GM19455 (cell line): ENCODE measurements around the gene GATAD2A.

Experiments used
- ATAC-seq: cut with Tn5 transposase; IDR thresholded peaks from one replicate; pipeline ENCODE4 v1.9.1; 2021; ENCODE audit not compliant: unreplicated experiment

The GATAD2A gene

DNA sequence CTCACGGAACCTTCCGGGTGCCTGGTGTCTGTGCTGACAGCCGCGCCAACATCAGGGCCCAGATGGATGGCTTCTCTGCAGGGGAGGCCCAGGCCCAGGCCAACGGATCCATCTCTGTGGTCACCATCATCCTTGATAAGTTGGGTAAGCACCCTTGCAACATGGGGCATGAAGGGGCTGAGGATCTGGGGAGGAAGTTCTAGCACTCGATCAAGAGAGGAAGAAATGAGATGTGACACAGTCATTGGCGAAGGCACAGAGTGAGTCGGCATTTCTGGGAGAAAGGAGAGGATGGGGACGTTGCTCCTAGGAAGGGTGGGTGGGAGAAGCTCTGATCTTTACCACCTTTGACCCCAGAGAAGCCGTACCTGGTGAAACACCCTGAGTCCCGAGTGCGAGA is 137.0 kb downstream of the GATAD2A start:
- no peak for ATAC-seq

DNA sequence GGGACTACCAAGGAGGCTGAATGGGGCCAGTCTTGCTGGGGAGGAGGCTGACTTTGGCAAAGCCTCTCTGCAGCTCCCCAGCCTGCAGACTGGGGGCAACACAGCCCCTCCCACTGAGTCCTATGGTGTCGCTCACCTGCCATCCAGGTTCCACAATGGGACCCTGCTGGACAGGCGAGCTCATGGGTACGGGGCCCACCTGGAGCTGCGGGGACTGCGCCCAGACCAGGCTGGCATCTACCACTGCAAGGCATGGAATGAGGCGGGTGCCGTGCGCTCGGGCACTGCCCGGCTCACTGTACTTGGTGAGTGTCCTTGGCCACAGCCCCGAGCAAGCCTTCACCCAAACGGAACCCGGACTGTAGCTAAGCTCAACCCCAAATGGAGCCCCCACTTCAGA is 137.6 kb downstream of the GATAD2A start:
- no peak for ATAC-seq

DNA sequence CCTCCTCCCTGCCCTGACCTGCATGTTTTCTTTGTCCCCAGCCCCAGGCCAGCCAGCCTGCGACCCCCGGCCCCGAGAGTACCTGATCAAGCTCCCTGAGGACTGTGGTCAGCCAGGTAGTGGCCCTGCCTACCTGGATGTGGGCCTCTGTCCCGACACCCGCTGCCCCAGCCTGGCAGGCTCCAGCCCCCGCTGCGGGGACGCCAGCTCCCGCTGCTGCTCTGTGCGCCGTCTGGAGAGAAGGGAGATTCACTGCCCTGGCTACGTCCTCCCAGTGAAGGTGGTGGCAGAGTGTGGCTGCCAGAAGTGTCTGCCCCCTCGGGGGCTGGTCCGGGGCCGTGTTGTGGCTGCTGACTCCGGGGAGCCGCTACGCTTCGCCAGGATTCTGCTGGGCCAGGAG is 138.2 kb downstream of the GATAD2A start:
- ATAC-seq, result no peak

DNA sequence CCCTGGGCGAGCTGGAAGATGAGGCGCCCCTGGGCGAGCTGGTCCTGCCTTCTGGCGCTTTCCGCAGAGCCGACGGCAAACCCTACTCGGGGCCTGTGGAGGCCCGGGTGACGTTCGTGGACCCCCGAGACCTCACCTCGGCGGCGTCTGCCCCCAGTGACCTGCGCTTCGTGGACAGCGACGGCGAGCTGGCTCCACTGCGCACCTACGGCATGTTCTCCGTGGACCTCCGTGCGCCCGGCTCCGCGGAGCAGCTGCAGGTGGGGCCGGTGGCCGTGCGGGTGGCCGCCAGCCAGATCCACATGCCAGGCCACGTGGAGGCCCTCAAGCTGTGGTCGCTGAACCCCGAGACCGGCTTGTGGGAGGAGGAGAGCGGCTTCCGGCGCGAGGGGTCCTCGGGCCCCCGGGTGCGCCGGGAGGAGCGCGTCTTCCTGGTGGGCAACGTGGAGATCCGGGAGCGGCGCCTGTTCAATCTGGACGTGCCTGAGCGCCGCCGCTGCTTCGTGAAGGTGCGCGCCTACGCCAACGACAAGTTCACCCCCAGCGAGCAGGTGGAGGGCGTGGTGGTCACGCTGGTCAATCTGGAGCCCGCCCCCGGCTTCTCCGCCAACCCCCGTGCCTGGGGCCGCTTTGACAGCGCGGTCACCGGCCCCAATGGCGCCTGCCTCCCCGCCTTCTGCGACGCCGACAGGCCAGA is 138.9 kb downstream of the GATAD2A start:
- ATAC-seq, result no peak

DNA sequence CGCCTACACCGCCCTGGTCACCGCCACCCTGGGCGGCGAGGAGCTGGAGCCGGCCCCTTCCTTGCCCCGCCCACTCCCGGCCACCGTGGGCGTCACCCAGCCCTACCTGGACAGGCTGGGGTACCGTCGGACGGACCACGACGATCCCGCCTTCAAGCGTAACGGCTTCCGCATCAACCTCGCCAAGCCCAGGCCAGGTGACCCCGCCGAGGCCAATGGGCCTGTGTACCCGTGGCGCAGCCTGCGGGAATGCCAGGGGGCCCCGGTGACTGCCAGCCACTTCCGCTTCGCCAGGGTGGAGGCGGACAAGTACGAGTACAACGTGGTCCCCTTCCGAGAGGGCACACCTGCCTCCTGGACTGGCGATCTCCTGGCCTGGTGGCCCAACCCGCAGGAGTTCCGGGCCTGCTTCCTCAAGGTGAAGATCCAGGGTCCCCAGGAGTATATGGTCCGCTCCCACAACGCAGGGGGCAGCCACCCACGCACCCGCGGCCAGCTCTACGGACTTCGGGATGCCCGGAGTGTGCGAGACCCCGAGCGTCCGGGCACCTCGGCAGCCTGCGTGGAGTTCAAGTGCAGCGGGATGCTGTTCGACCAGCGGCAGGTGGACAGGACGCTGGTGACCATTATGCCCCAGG is 139.6 kb downstream of the GATAD2A start:
- no peak for ATAC-seq

DNA sequence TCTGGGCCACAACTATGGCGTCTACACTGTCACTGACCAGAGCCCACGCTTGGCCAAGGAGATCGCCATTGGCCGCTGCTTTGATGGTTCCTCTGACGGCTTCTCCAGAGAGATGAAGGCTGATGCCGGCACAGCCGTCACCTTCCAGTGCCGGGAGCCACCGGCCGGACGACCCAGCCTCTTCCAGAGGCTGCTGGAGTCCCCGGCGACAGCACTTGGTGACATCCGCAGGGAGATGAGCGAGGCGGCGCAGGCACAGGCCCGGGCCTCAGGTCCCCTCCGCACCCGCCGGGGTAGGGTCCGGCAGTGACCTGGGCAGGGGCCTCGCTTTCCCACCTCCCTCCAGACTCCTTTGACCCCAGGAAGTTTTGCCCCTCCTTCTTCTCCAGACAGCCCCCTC is 140.2 kb downstream of the GATAD2A start:
- no peak for ATAC-seq

DNA sequence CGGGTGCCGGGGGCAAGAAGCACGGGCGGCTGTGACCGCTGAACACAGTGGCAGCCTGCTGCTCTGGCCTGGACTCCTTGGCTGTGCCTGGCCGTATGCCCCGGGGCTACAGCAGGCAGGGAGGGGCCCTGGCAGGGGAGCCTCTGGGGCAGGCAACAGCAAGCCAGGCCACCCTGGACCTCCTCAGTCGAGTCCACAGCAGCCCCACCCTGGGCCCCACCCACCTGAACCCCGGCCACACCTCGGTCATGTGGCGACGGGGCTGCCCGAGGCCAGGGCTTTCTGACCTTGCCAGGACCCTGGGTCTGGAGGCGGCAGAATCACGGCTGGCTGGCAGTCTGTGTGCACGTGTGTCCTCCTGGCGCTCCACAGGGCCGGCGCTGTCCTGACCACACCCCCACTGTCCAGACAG is 141.3 kb downstream of the GATAD2A start:
- no peak for ATAC-seq

DNA sequence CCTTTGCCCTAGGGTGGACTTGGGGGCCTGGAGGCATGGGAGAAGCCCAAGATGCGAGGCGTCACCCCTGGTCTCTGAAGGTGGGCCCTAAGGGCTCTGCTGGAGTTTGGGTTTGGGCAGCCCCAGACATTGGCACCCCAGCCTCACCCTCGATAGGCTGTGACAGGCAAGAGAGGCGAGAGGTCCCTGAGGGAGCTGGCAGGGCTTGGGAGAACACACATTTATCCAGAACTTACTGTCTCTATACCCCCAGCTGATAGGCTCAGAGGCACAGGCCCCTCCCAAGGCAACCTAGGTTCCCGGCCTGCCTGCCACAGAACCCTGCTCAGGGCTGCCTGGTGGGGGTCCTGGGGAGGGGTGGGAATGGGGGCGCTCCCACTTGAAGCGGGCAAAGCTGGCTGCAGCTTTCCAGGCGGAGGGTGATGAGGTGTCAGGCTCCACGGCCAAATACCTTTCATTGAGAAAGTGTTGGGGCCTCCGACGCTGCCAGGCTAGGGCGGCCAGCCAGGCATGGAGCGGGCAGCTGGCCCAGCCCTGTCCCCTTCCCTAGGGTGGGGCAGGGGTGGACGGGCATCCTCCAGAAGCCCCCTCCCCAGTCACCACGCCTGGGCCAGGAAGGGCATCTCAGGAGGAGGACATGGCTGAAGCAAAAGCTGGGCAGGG is 142.3 kb downstream of the GATAD2A start:
- no peak for ATAC-seq

DNA sequence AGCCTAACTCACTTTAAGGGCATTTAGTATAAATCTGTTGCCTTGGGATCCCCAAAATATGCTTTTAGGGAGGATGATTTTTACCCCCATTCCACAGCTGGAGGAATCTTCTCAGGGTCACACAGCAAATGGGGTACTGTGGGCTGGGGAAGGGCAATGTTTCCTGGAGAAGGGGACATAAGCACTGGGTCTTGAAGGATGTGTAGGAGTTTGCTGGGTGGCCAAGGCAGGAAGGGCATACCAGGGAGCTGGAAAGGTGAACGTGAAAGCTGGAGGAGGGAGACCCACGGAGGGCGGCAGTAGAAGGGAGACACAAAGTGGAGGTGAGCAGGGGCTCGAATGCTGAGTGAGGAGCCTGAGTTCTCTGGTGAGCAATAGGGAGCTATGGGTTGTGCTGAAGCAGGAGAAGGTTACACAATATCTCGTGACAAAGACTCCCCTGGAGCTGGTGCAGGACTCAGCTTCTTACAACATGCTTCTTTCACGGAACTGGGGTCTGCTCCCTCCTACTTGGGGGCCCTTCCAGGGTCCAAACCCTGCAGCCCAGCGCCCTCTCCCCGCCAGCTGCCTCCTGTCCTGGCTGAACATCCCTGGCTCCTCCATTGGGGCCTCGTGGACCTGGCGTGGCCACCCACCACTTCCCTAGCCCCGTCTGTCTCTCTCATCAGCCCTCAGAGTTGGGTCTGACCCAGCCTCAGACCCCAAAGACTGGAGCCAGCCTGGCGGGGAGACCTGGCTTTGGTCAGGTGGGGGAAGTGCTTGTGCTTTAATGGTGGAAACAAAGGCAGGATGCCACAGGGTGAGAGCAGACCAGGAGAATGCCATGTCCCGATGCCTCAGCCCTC is 143.7 kb downstream of the GATAD2A start:
- ATAC-seq, result no peak

DNA sequence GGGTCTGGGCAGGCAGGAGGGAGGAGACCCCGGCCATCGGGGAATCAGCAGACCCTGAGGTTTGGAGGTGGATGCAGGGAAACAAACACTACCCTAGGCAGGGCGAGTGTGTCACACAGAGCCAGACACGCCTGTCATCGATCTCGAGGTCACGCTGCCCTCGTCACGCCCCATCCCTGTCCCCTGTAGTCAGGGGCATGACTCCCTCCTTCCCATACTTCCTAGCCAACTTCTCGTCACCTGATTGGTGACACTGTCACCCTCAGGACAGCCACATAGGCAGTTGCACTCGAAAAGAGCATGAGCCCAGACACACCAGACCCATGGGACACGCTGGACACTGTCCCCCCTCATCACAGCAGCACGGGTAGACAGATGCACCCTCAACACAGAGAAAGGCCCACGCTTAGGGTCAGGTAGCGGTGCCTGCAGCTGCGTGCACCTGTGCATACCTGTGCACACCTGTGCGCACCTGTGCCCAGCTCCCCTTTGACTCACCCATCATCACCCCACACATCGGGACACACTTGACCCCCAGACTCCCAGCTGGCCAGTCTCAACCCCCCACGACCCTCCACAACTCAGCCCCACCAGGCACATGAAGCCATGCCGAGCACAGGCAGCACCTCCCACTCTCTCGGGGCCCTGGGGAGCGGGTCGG is 144.5 kb downstream of the GATAD2A start:
- ATAC-seq, result no peak

DNA sequence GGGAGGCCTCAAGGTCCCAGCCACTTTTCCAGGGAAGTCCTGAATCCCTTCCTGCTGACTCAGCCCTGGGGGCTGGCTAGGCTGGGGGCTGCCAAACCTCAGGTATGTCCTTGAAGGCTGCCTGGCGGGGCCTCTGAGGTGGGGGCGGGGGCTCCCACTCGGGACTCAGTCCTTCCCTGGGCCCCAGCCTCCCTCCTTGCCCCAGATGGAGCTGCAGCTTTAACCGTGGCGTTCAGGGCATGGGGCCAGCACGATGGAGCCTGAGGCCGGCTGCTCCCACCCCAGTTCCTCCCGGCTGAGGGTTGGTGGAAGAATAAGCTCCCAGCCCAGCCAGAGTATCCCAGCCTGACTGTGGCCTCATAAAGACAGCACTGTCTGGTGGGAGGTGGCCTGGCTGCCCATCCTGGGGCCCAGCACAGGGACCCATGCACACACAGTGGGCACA is 145.0 kb downstream of the GATAD2A start:
- no peak for ATAC-seq

DNA sequence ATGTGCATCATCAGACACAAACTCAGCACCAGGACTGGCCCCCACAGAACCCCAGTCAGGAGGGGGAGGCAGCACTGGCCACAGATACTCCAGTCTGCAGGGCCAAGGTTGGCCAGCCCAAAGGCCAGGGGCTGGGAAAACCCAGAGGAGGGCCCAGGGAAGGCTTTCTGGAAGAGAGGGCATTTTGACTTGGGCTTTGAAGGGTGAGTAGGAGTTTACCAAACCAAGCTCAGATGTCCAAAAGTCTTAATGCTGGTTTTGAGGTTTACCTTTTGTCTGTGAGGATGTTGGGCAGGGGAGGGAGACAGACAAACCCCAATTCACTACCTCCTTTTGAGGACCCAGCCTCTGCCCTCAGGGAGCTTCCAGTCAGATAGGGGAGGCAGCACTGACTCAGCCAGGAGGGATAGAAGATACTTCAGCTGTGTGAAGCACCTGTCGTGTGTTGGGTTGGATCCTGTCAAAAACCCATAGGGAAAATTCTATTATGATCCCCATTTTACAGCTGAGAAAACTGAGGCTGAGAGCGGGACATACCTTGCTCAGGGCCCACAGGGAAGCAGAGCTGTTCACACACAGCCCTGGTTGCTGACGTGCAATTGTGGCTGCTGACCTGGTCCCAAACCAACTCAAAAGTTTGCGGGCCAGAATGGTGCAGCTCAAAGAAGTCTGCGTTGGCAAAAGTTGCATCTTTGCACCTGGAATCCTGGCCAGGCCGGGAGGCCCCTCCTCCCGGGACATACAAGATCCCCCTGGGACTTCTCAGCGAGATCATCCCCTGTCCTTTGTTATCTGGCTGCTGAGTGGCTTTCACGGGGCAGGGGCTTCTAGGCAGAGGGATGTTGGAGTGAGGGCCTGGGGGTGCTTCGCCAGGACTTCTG is 145.7 kb downstream of the GATAD2A start:
- no peak for ATAC-seq

DNA sequence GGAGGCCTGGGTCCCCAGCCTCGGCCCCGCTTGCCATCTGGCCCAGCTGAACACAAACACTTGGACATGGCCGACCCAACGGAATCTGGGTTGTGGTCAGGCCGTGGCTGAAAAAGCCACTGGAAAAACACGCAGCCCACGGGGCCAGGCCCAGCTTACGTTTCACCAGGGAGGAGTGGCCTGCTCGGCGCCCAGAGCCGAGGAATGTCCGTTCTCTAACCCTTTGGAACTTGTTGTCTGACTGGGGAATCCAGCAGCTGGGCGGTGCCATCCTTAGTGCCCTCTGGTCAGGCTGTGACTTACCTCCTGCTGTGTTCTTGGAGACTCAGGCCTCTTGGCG is 146.3 kb downstream of the GATAD2A start:
- no peak for ATAC-seq

DNA sequence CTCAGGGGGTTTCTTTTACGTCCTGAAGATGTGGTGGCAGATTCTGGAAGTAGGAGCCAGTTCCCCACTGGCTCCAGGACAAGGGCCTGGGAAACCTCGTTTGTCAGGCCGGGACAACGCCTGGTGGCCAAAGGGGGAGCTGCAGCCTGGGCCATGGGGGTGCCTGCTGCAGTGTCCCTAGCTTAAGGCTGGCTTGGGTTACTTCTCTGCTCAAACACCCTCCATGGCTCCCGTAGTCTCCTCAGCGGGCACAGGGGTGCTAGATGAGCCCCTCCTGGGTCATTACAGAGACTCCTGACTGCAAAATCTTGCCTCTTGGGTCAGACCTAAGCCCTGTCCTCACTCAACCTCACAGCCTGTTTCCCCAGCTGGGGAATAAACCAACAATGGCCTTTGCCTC is 147.3 kb downstream of the GATAD2A start:
- ATAC-seq, result no peak

DNA sequence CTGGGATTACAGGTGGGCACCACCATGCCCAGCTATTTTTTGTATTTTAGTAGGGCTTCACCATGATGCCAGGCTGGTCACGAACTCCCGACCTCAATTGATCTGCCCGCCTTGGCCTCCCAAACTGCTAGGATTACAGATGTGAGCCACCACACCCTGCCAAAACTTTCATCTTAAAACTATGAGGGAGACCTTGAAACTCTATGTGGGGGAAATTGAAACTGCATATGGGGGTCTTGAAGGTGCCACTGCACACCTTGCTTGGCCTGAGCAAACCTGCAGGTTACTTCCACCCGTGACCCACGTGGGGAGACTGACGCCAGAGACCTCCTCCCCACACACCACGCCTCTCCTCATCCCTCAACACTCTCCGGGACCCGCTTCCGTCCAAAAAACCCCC is 148.2 kb downstream of the GATAD2A start:
- no peak for ATAC-seq

DNA sequence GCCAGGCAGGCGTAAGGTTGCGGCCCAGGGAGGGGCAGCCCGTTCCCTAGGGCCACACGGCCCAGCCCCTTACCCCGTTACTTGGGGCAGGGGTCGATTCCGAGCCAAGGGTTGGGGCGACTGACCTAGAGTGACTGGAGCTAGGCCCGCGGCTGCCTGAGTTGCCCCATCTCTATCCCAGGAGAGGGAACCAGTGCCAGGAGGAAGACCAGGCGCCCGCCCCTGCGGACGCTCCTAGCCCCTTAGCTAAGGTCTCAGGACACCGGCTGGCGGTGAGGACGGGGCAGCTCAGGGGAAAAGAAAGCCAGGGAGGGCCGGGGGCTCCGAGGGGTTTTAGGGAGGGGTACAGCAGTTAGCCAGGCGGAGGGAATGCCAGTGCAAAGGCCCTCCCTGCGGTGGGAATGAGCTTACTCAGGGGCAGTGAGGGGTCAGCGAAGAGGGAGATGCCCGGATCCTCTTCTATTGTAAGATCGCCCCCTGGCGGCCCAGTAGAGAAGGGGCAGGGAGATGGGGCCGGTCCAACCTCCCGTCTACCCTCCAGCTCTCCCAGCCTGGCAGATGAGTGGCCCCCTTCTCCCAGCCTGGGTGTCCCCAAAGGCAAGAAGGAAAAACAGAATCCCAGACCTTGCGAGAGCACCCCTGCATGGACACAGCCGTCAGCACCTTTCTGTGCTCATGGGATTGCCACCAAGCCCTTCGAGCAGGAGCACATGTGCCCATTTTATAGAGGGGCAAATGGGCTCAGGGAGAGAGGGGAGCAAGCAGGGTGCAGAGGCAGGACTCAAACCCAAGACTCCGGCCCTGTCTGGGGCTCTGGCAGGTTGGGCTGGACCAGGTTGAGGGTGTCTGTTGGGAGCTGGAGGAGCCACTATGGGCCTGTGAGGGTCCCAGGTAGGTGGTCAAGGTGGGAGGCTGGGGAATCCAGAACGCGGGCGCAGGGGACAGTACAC is 148.9 kb downstream of the GATAD2A start:
- no peak for ATAC-seq

DNA sequence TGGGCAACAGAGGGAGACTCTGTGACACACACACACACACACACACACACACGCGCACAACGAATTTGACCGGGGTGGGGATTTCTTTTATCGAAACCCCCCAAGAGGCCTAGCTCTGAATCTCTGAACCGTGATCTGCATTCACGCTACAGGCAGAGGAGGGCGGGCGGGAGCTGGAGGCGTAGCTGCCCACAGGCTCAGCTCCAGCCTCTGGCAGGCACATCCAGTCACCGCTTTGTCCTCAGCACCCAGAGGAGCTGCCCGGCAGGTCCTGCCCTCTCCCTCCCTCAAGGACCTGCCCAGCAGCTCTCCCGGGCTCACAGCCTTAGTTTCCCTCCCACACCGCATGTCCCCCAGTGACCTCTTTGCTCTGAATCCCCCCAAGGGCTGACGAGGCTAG is 152.6 kb downstream of the GATAD2A start:
- ATAC-seq, result no peak
